A204.1 (cell line): ENCODE measurements around the gene POM121C.
"Not testable (repeated sequence)": the region's sequence is repeated elsewhere in the genome, so short reads cannot be mapped to it uniquely, and the experiment has no call there.

Experiments used
- FAIRE-seq: peaks from 2 replicates; lab custom pipeline; 2012; peaks lifted over from hg19 to GRCh38; lab: Jason Lieb, UNC

The POM121C gene

DNA sequence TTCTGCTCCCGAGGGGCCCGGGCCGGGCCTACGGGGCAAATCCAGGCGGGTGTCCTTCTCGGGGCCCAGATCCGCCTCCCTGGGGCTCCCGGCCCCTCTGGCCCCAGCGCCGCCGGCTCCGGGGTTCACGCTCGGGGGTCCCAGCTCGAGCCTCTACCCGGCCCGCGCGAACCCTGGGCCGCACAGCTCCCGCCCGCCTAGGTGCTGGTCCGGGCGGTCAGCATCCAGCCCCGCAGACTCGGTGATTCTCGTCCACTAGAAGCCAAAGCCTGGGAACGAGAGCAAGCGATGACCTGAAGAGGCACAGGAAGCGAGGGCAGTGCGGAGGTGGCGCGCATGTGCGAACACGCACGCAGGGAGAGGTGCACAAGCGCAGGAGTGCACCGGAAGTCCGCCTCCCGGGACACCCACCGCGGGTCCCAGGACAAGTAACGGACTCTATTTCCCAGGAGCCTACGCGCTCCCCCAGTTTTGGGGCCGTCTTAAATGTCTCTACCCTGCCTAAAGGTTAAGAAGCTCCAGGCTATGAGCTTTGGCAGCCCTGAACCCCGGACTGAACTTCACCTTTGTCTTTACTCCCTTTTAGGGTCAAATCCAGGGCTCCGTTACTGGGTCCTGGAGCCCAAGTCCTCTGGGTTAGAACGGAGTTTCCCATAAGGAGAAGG, at the start of gene POM121C:
Gene POM121C, minus strand, starts transcription at position 321 of the 665 bp plus-strand sequence. CDS start 44,803 bp downstream, outside the sequence.
- not testable (repeated sequence) for FAIRE-seq

- FAIRE-seq = no peak
These were observed 48.7 kb upstream of the POM121C start for GRCh38 chr7:75534727-75535307.

DNA sequence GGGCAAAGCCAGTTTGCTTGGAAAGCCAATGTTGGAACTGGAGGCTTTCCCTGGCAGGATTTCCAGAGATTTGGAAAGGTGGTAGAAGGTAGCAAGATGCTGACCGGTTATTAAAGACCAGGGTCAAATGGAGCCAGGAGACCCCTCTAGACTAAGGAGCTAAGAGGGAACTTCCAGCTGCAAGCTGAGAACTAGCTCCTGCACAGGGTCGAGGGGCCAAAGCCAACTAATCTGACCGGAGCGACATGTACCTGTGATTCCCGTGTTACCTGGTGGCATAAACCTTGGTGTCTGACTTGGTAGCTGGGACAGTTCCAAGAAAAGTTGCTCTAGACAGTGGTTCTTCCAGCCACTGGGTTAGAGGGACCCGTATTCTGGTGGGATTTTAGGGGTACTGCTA, 47.8 kb upstream of the POM121C start:
- no peak for FAIRE-seq

- no peak for FAIRE-seq
These were observed 46.5 kb upstream of the POM121C start for GRCh38 chr7:75532639-75533038.

DNA sequence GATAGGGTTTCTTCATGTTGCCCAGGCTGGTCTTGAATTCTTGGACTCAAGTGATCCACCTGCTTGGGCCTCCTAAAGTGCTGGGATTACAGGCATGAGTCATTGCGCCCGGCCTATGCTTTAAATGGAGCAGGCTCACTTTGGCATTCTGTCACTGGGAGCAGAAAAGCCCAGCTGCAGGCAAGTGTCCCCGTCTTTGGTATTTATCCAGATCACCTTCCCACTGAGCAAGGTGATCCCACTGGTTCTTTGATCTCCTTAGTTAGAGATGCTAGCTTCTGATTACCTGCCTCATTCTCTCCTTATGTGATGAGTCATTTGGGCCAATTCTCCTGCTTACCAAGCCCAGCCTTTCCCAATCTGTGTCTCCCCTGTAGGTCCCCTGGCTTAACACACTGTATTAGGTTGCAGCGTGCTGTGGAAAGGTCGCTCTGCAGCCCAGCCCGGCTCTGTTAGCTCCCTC, 45.3 kb upstream of the POM121C start:
- no peak for FAIRE-seq

GRCh38 chr7:75527224-75527722, 41.2 kb upstream of the POM121C start:
- not testable (repeated sequence) for FAIRE-seq

DNA sequence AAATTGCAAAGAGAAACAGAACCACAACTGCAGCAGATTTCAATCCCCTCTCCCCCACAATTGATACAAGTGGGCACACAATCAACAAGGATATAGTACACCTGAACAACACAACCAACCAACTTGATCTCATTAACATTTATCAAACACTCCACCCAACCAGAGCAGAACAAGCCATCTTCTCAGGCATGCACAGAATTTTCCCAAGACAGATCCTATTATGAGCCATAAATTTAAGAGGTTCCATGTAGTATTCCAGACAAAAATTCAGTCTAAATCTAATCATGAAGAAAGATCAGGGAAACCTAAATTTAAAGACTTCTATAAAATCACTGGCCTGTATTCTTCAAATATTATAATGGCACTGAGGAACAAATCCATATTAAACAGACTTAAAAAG, 35.6 kb upstream of the POM121C start:
- FAIRE-seq = not testable (repeated sequence)

DNA sequence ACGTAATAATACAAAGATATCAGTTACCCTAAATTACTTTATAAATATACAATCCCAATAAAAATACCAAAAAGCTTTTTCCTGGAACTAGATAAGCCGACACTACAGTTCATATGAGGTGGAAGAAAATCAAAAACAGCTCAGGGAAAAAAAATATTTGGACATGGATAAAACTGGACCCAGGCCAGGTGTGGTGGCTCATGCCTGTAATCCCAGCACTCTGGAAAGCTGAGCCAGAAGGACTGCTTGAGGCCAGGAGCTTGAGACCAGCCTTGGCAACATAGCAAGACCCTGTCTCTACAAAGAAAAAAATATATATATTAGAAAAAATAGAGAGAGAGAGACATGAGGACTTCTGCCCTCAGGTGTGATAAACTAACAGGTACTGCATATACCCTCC, 32.7 kb upstream of the POM121C start:
- FAIRE-seq = not testable (repeated sequence)

GRCh38 chr7:75509033-75509432, 22.9 kb upstream of the POM121C start:
- FAIRE-seq = not testable (repeated sequence)

- not testable (repeated sequence) for FAIRE-seq
These were observed 5.9 kb upstream of the POM121C start, which contains the start of gene SPDYE5 for GRCh38 chr7:75492020-75492419. TSS of gene SPDYE5 (plus strand) at chr7:75492320. CDS start at chr7:75494048, 1,728 bp downstream.

DNA sequence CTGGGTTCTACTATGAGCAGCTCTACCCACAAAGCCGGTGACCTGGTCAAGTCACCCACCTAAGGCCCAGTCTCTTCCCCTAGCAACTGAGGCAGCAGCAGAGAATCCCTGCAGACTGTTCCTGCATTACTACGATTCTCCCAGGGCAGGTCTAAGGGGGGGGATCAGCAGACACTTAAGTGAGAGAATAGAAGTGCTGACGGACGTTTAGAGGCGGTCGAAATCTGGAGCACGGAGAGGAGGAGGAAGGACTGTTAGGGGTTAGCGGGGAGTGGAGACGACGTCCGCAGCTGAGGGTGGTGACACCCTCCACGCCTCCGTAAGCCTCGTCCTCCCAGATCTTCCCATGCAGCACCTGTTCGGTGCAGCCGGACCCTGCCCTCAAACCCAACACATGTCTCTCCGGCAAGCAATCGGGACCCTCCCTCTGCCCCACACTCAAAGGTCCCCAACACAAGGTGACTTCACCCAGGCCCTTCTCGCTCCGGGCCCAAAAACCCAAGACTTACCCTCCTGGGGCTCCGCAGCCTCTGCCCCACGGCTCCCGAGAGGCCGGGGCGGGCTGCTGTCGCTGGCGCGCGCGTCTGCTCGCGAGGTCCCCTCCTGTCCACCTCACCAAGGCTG, 632 bp downstream of the POM121C start:
- not testable (repeated sequence) for FAIRE-seq

DNA sequence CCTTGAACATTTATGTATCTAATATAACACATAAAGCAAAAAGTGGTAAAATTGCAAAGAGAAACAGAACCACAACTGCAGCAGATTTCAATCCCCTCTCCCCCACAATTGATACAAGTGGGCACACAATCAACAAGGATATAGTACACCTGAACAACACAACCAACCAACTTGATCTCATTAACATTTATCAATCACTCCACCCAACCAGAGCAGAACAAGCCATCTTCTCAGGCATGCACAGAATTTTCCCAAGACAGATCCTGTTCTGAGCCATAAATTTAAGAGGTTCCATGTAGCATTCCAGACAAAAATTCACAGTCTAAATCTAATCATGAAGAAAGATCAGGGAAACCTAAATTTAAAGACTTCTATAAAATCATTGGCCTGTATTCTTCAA, 5.8 kb downstream of the POM121C start:
- FAIRE-seq = not testable (repeated sequence)

DNA sequence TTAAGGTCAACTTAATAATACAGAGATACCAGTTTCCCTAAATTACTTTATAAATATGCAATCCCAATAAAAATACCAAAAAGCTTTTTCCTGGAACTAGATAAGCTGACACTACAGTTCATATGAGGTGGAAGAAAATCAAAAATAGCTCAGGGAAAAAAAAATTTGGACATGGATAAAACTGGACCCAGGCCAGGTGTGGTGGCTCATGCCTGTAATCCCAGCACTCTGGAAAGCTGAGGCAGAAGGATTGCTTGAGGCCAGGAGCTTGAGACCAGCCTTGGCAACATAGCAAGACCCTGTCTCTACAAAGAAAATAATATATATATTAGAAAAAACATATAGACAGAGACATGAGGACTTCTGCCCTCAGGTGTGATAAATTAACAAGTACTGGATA, 8.6 kb downstream of the POM121C start:
- not testable (repeated sequence) for FAIRE-seq

DNA sequence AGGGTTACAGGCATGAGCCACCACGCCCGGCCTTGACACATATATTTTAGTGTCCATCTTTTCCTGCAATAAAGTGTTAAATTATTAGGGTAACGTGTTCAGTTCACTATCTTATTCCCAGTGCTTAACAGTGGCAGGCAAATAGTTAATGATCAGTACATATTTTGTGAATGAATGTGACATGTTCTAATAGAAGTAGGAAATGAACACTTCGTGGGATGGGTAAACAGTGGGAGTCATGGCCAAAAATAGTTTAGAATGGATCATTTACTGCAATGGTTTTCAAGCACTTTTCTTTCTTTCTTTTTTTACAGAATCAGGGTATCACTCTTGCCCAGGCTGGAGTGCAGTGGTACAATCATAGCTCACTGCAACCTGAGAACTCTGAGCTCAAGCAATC, 15.9 kb downstream of the POM121C start:
- not testable (repeated sequence) for FAIRE-seq

- FAIRE-seq = not testable (repeated sequence)
These were observed 25.6 kb downstream of the POM121C start for GRCh38 chr7:75460541-75460940.

GRCh38 chr7:75458034-75458433, 28.1 kb downstream of the POM121C start:
- not testable (repeated sequence) for FAIRE-seq

GRCh38 chr7:75456403-75456802, 29.7 kb downstream of the POM121C start:
- FAIRE-seq = not testable (repeated sequence)

DNA sequence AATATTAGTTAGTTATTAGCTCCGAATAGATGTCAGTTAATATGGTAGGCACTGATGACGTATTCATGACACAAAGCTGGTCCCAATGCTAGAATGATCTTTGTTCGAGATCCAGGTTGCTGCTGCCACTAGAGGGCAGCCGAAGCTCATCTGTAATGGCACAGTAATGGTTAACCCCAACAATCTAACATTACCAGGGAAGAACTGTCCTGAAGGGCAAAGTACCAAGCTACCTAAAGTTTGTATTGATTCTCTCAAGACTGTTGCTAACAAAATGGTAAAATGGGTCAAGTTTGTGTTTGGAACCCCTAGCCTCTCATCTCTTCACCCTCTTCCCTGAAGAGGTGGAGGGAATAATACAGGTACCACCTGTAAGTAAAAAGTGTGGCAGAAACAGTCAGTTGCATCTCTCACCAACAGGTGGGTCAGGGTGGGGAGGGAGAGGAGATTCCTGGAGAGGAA, 33.6 kb downstream of the POM121C start:
- not testable (repeated sequence) for FAIRE-seq

DNA sequence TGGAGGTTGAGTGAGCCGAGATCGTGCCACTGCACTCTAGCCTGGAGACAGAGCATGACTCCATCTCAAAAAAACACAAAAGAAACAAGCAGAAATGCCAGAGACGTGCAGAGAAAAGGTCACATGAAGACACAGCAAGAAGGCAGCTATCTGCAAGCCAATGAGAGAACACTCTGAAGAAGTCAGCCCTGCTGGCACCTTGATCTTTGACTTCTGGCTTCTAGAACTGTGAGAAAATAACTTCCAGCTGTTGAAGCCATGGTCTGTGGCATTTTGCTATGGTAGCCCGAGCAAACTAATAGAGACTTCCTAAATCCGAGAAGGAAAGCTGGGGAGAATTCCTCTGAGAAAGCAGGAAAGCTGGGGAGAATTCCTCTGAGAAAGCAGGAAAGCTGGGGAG, 36.2 kb downstream of the POM121C start:
- not testable (repeated sequence) for FAIRE-seq

- not testable (repeated sequence) for FAIRE-seq
These were observed 43.5 kb downstream of the POM121C start for GRCh38 chr7:75442465-75443111.

DNA sequence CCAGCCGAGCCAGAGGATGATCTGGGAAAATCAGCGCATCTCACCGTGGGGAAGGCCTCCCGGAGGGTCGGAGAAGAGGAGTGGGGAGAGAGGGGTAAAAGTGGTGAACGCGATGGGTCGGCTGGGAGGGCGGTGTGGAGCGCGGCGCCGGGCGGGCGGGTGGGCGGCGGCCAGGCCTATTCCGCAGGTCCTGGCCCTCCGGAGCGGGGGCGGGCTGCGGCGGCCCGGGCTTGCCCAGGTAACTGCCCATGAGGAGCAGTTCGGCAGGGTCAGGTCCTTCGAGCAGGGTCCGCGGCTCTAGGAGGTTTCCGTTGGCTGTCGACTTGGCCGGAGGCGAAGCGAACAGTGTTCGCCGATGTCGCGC, 44.0 kb downstream of the POM121C start:
- FAIRE-seq = not testable (repeated sequence)

- FAIRE-seq = not testable (repeated sequence)
These were observed 47.1 kb downstream of the POM121C start for GRCh38 chr7:75439000-75439399.
